ENCODE data around the gene KIF26B. TPM values are rescaled to one million over a fixed set of nuclear protein-coding genes. Genes with fewer than 3 reads are reported as not detected.

The KIF26B gene
- total and polyA plus RNA-seq, 10 of the 15 experiments (the other 5 are each of a cell fraction or from before 2014, with no cell fraction given): 0.35 to 11.6 (median 2.2) TPM

DNA sequence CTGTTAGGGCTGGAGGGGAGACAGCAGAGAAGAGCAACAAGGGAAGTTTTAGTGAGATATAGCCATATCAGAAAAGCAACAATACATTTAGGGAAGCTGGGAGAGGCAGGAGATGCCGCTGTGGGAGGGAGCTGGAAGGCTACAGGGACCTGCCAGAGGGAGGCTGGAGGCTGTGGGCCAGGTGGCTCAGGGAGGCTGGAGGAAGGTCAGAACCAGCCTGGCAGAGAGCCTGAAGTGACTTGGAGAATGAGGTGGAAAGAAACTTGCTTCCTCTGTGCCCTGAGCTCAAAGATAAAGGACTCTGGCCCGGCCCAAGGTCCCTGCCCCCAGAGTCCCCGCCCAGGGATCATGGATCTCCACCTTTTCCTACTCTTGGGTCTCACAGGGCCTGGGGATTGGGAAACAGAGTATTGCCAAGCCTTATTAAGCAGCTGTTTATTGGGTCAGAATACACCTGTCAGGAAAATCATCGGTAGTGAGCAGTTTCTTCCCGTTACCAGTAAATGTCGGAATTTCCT lies 85.9 kb downstream of the KIF26B start:
- Histone ChIP-seq H3K9ac (ENCODE audit: control insufficient read depth, insufficient read depth, low read length) (no peak overlapping the region), H3K4me1 (ENCODE audit: control insufficient read depth, insufficient read depth, low read length) (no peaks in the 10 kb centered on the region), H3K4me2 (ENCODE audit: control insufficient read depth, insufficient read depth) (no peak overlapping the region), H4K20me1 (ENCODE audit: control insufficient read depth, insufficient read depth) (no peaks in the 10 kb centered on the region), H3K27me3 (replicated peaks in 1 of 2; ENCODE audit: control insufficient read depth in 2 of 2, insufficient read depth in 2 of 2, low read length in 1 of 2) (peaks cover 2% of the 10 kb centered on the region in 2 experiments; a peak in 2 of 4 replicates), H3K36me3 (ENCODE audit: control insufficient read depth in 2 of 2, insufficient read depth in 2 of 2, low read length in 1 of 2) (no peaks in the 10 kb centered on the region), H3K79me2 (ENCODE audit: control insufficient read depth, insufficient read depth, low read length) (no peaks in the 10 kb centered on the region), H3K27ac (ENCODE audit: control insufficient read depth, insufficient read depth) (no peak overlapping the region), H3K4me3 (no peak overlapping the region), H3K9me3 (replicated peaks; ENCODE audit: control insufficient read depth, insufficient read depth, low read length) (no peaks in the 10 kb centered on the region), H2AFZ (ENCODE audit: control insufficient read depth, low read depth, low read length) (no peak overlapping the region)
- RAD21 ChIA-PET (ENCODE audit: unreplicated experiment): no interaction called here
- DNase-seq (ENCODE audit: low read depth, low spot score) (no peak), ATAC-seq (no peak), FAIRE-seq (no peak)
- in situ Hi-C loops (cut with MboI): no loop called here
- CTCF ChIA-PET: no interaction called here
- POLR2A ChIA-PET: no interaction called here
- BruUV-seq (replicated peaks): no TSS peak
- WGBS (ENCODE audit: insufficient coverage, insufficient replicate concordance, low lambda C conversion rate, missing lambda C conversion rate): 42% methylated on average over 6 of the region's 6 CpGs
- intact Hi-C loops (cut with micrococcal nuclease; ENCODE audit: unreplicated experiment): no loop called here
- SMC1A ChIA-PET (ENCODE audit: uncharacterized antibody, unreplicated experiment): no interaction called here
- no peak for TF ChIP-seq IRF4 (IDR thresholded peaks at IDR 0.05; ENCODE audit: low read depth, low read length)
- TF ChIP-seq, protein P1, sequence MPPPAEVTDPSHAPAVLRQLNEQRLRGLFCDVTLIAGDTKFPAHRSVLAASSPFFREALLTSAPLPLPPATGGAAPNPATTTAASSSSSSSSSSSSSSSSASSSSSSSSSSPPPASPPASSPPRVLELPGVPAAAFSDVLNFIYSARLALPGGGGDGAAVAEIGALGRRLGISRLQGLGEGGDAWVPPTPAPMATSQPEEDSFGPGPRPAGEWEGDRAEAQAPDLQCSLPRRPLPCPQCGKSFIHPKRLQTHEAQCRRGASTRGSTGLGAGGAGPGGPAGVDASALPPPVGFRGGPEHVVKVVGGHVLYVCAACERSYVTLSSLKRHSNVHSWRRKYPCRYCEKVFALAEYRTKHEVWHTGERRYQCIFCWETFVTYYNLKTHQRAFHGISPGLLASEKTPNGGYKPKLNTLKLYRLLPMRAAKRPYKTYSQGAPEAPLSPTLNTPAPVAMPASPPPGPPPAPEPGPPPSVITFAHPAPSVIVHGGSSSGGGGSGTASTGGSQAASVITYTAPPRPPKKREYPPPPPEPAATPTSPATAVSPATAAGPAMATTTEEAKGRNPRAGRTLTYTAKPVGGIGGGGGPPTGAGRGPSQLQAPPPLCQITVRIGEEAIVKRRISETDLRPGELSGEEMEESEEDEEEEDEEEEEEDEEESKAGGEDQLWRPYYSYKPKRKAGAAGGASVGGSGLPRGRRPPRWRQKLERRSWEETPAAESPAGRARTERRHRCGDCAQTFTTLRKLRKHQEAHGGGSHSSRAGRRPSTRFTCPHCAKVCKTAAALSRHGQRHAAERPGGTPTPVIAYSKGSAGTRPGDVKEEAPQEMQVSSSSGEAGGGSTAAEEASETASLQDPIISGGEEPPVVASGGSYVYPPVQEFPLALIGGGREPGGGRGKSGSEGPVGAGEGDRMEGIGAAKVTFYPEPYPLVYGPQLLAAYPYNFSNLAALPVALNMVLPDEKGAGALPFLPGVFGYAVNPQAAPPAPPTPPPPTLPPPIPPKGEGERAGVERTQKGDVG (CRISPR knock-in tag; IDR thresholded peaks at IDR 0.05): no peak
- TF ChIP-seq MTA2 (IDR thresholded peaks at IDR 0.05; ENCODE audit: low read depth): no peak
- TF ChIP-seq, protein P2, sequence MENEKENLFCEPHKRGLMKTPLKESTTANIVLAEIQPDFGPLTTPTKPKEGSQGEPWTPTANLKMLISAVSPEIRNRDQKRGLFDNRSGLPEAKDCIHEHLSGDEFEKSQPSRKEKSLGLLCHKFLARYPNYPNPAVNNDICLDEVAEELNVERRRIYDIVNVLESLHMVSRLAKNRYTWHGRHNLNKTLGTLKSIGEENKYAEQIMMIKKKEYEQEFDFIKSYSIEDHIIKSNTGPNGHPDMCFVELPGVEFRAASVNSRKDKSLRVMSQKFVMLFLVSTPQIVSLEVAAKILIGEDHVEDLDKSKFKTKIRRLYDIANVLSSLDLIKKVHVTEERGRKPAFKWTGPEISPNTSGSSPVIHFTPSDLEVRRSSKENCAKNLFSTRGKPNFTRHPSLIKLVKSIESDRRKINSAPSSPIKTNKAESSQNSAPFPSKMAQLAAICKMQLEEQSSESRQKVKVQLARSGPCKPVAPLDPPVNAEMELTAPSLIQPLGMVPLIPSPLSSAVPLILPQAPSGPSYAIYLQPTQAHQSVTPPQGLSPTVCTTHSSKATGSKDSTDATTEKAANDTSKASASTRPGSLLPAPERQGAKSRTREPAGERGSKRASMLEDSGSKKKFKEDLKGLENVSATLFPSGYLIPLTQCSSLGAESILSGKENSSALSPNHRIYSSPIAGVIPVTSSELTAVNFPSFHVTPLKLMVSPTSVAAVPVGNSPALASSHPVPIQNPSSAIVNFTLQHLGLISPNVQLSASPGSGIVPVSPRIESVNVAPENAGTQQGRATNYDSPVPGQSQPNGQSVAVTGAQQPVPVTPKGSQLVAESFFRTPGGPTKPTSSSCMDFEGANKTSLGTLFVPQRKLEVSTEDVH (IDR thresholded peaks at IDR 0.05; ENCODE audit: low read depth, partially characterized antibody): no peak
- no peak for TF ChIP-seq SIX5 (IDR thresholded peaks at IDR 0.05; ENCODE audit: low read depth, low read length, severe bottlenecking)
- no peak for TF ChIP-seq PML (IDR thresholded peaks at IDR 0.05; ENCODE audit: low read length)
- TF ChIP-seq NR2C1 (IDR thresholded peaks at IDR 0.05): no peak
- TF ChIP-seq NRF1 (conservative IDR thresholded peaks at IDR 0.05; ENCODE audit: low read depth, low read length): no peak
- TF ChIP-seq RFX5 (IDR thresholded peaks at IDR 0.05; ENCODE audit: low read depth, low read length): no peak
- TF ChIP-seq HDAC6 (IDR thresholded peaks at IDR 0.05; ENCODE audit: unreplicated experiment): no peak
- TF ChIP-seq TCF7 (IDR thresholded peaks at IDR 0.05; ENCODE audit: borderline replicate concordance): no peak
- TF ChIP-seq, protein P3, sequence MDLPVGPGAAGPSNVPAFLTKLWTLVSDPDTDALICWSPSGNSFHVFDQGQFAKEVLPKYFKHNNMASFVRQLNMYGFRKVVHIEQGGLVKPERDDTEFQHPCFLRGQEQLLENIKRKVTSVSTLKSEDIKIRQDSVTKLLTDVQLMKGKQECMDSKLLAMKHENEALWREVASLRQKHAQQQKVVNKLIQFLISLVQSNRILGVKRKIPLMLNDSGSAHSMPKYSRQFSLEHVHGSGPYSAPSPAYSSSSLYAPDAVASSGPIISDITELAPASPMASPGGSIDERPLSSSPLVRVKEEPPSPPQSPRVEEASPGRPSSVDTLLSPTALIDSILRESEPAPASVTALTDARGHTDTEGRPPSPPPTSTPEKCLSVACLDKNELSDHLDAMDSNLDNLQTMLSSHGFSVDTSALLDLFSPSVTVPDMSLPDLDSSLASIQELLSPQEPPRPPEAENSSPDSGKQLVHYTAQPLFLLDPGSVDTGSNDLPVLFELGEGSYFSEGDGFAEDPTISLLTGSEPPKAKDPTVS (IDR thresholded peaks at IDR 0.05; ENCODE audit: low read depth, low read length): no peak
- no peak for TF ChIP-seq JUNB (IDR thresholded peaks at IDR 0.05)
- no peak for TF ChIP-seq ZNF274 (IDR thresholded peaks at IDR 0.05; ENCODE audit: insufficient read depth, insufficient read length)
- TF ChIP-seq, protein P4, sequence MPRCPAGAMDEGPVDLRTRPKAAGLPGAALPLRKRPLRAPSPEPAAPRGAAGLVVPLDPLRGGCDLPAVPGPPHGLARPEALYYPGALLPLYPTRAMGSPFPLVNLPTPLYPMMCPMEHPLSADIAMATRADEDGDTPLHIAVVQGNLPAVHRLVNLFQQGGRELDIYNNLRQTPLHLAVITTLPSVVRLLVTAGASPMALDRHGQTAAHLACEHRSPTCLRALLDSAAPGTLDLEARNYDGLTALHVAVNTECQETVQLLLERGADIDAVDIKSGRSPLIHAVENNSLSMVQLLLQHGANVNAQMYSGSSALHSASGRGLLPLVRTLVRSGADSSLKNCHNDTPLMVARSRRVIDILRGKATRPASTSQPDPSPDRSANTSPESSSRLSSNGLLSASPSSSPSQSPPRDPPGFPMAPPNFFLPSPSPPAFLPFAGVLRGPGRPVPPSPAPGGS (IDR thresholded peaks at IDR 0.05; ENCODE audit: borderline replicate concordance, insufficient read depth, low read depth, low read length, poor library complexity, severe bottlenecking): no peak
- no peak for TF ChIP-seq ZBED1 (IDR thresholded peaks at IDR 0.05; ENCODE audit: borderline replicate concordance)
- TF ChIP-seq SRF (IDR thresholded peaks at IDR 0.05; ENCODE audit: low read depth in 2 of 2, low read length in 2 of 2): no peak
